Esophagus muscularis mucosa (tissue), 4 donors: ENCODE data around the gene ZBTB38. TPM values are rescaled to one million over a fixed set of nuclear protein-coding genes. Genes with fewer than 3 reads are reported as not detected.

Source experiments
- DNase-seq: peaks from one replicate; pipeline ENCODE4 v3.0.0-alpha.2; 2017; ENCODE audit errors: extremely low spot score
- H3K27ac ChIP-seq, 4 donors: fragments of 200-600 bp; sonication (generic); replicated peaks in 1 of 4; 1 replicate in 3 of 4; 2 replicates in 1 of 4; pipeline ENCODE4 v1.5.1; 2016 to 2019; ENCODE audit warnings: mild to moderate bottlenecking in 1 of 4
- H3K27me3 ChIP-seq, 4 donors: fragments of 200-600 bp; sonication (generic); one replicate each; pipeline versions ENCODE4 v1.5.1 to v1.6.0; 2016 to 2019
- H3K36me3 ChIP-seq, 4 donors: fragments of 200-600 bp; sonication (generic); one replicate each; pipeline ENCODE4 v1.5.1; 2016 to 2019
- H3K4me1 ChIP-seq, 4 donors: fragments of 200-600 bp; sonication (generic); one replicate each; pipeline ENCODE4 v1.5.1; 2016 to 2019
- H3K4me3 ChIP-seq, 4 donors: fragments of 200-600 bp; sonication (generic); 1 replicate in 2 of 4; 2 replicates in 2 of 4; pipeline ENCODE4 v1.5.1; 2016 to 2019; ENCODE audit warnings: mild to moderate bottlenecking in 4 of 4, moderate library complexity in 1 of 4
- H3K9me3 ChIP-seq, 4 donors: fragments of 200-600 bp; sonication (generic); 1 replicate in 3 of 4; 2 replicates in 1 of 4; pipeline ENCODE4 v1.5.1; 2016 to 2019
- CTCF ChIP-seq, 3 experiments: fragments of 200-600 bp in 2 of 3; fragments of 450-650 bp in 1 of 3; sonication (generic) in 2 of 3; IDR thresholded peaks; one replicate each; pipeline ENCODE4 v1.5.1; 2017 to 2019; ENCODE audit warnings: antibody characterized with exemption in 3 of 3, mild to moderate bottlenecking in 2 of 3, moderate library complexity in 1 of 3
- EP300 ChIP-seq: sonication (generic); formaldehyde crosslinking; IDR thresholded peaks from one replicate; pipeline ENCODE4 v1.6.1; 2017; ENCODE audit warnings: antibody characterized with exemption
- POLR2A ChIP-seq: fragments of 450-650 bp; IDR thresholded peaks from one replicate; pipeline ENCODE4 v1.6.1; 2017; ENCODE audit warnings: antibody characterized with exemption, moderate library complexity, mild to moderate bottlenecking, low read depth
- POLR2AphosphoS5 ChIP-seq, 2 donors: sonication (generic); formaldehyde crosslinking; IDR thresholded peaks; one replicate each; pipeline ENCODE4 v1.6.1; 2017; ENCODE audit warnings: antibody characterized with exemption in 2 of 2
- WGBS: methylation state at CpG from one replicate; pipeline ENCODE4 v1.1.5; 2018; 5-methylcytosine and 5-hydroxymethylcytosine counted together
- intact Hi-C: fragments of 100-400 bp; cut with DNase I; formaldehyde crosslinking; loops from one replicate; pipeline ENCODE4 v1.15.1; 2023
- total RNA-seq, 4 donors: library from RNA; depleted of rRNA; stranded (reverse); fragments of >200 nt; gene quantifications; one replicate each; pipeline versions ENCODE4 v1.1.0 to v1.2.1, GENCODE V29; 2016

ZBTB38 gene
- total RNA-seq, 4 donors from 2014 or later, result 163 to 250 (median 203) TPM

- Histone ChIP-seq H3K9me3 (no peaks in the 10 kb centered on the region), H3K4me3 (peak overlapping the region; percentile 39 to 51 (median 47)), H3K27me3 (no peaks in the 10 kb centered on the region), H3K4me1 (peaks cover 92 to 100% (median 97%) of the 10 kb centered on the region in 4 donors), H3K27ac (peak overlapping the region; percentile 98 to 100 (median 99)), H3K36me3 (peaks cover 4 to 45% (median 26%) of the 10 kb centered on the region in 4 donors)
- intact Hi-C loops, result no loop called here
- TF ChIP-seq EP300 (no peak), CTCF (IDR thresholded peaks at IDR 0.05) (no peak), POLR2A (no peak), POLR2AphosphoS5 (IDR thresholded peaks at IDR 0.05) (peak in 1 of 2 donors; percentile 72)
- DNase-seq, result no peak
- WGBS, result 6% methylated on average over 10 of the region's 10 CpGs
Observed at GRCh38 chr3:141412087-141412935, 44.0 kb downstream of the ZBTB38 start.

GRCh38 chr3:141412936-141413354 lies 44.6 kb downstream of the ZBTB38 start:
- intact Hi-C loops, result no loop called here
- Histone ChIP-seq H3K9me3 (no peaks in the 10 kb centered on the region), H3K4me1 (peaks cover 94 to 100% (median 96%) of the 10 kb centered on the region in 4 donors), H3K4me3 (peak overlapping the region; percentile 39 to 51 (median 47)), H3K27me3 (no peaks in the 10 kb centered on the region), H3K36me3 (peaks cover 2 to 46% (median 30%) of the 10 kb centered on the region in 4 donors), H3K27ac (peak overlapping the region; percentile 98 to 100 (median 99))
- 20% methylated on average over 11 of the region's 11 CpGs for WGBS
- TF ChIP-seq EP300 (peak; percentile 88), POLR2A (peak; percentile 43), POLR2AphosphoS5 (IDR thresholded peaks at IDR 0.05) (peak; percentile 85 to 93), CTCF (IDR thresholded peaks at IDR 0.05) (no peak)
- DNase-seq, result peak; percentile 97

GRCh38 chr3:141413391-141413790 lies 45.1 kb downstream of the ZBTB38 start:
- Histone ChIP-seq H3K36me3 (peaks cover 0 to 48% (median 28%) of the 10 kb centered on the region in 4 donors), H3K27ac (peak overlapping the region; percentile 98 to 100 (median 99)), H3K9me3 (no peaks in the 10 kb centered on the region), H3K4me3 (peak overlapping the region; percentile 39 to 51 (median 47)), H3K4me1 (peaks cover 91 to 99% (median 97%) of the 10 kb centered on the region in 4 donors), H3K27me3 (no peaks in the 10 kb centered on the region)
- intact Hi-C loops, result no loop called here
- TF ChIP-seq POLR2AphosphoS5 (IDR thresholded peaks at IDR 0.05) (no peak), POLR2A (no peak), EP300 (no peak), CTCF (IDR thresholded peaks at IDR 0.05) (no peak)
- no peak for DNase-seq
- 40% methylated on average over 3 of the region's 3 CpGs for WGBS

- no peak for TF ChIP-seq CTCF (IDR thresholded peaks at IDR 0.05)
- no peak for TF ChIP-seq POLR2A
- peak in 1 of 2 donors; percentile 53 for TF ChIP-seq POLR2AphosphoS5 (IDR thresholded peaks at IDR 0.05)
- no peak for TF ChIP-seq EP300
- intact Hi-C loops, result no loop called here
- H3K9me3 ChIP-seq, result no peaks in the 10 kb centered on the region
- H3K36me3 ChIP-seq, result peaks cover 0 to 48% (median 26%) of the 10 kb centered on the region in 4 donors
- DNase-seq, result no peak
- H3K4me1 ChIP-seq, result peaks cover 88 to 97% (median 93%) of the 10 kb centered on the region in 4 donors
- no peak overlapping the region for H3K4me3 ChIP-seq
- peak overlapping the region; percentile 98 to 100 (median 99) for H3K27ac ChIP-seq
- 60% methylated on average over 9 of the region's 11 CpGs for WGBS
- H3K27me3 ChIP-seq, result no peaks in the 10 kb centered on the region
Observed at GRCh38 chr3:141413801-141414689, 45.7 kb downstream of the ZBTB38 start.
